GM18526 (cell line): ENCODE data around the gene VTI1A.

Experiments
- POLR2A ChIP-seq: IDR thresholded peaks from 3 replicates; pipeline ENCODE4 v1.6.1; 2011; ENCODE audit not compliant: insufficient read length; ENCODE audit errors: extremely low read depth

The VTI1A gene

GRCh38 chr10:112552593-112553110, 105.6 kb downstream of the VTI1A start:
- no peak for TF ChIP-seq POLR2A

- no peak for TF ChIP-seq POLR2A
Observed at GRCh38 chr10:112553315-112553714, 106.3 kb downstream of the VTI1A start.

DNA sequence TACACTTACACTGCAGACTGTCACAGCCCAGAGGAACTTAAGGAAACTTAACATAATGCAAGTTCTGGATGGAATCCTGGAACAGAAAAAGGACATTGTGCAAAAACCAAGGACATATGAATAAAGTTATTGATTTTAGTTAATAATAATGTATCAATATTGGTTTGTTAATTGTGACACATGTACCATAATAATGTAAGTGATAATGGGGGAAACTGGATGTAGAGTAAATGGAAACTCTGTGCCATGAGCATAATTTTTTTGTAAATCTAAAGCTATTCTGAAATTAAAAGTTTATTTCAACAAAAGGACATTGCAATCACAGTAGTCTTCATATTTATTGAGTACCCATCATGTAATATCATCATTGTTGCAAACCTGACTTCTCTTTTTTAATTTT, 107.2 kb downstream of the VTI1A start:
- no peak for TF ChIP-seq POLR2A

DNA sequence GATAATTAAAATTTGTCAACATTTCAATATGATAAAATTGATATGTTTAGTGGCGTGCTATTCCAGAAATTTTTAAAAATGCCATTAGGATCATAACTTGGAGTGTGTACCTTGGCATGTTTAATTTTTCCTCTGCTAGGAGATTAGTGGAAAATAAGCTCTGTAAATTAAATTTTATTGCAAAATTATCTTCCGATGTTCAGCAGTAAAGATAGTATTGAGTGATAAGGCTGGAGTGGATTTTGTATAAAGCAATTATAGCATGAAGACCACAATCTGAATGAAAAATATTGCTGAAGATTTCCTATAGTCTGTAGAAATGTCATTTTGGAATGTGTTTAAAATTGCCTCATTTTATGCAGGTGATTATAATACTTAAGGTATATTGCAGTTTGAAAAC, 110.2 kb downstream of the VTI1A start:
- TF ChIP-seq POLR2A, result no peak

- TF ChIP-seq POLR2A, result no peak
Observed at GRCh38 chr10:112558476-112559142, 111.6 kb downstream of the VTI1A start.

DNA sequence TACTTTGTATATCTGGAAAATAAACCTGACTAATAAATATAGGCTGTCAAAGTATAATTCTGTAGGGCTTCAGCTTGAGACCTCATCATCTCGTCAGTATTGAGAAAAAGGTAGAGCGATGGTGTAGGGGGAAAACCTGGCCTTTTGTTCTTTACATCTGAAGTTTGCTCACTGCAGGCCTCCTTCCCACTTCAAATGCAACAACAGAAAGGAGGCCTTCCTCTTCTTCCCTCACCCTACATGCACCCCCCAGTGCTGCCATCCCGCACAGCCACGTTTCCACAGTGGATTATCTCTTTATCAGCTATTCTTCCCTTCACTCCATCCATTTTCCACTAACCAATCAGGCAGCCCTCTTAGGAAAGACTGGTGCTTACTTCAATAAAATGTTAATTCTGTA, 112.3 kb downstream of the VTI1A start:
- TF ChIP-seq POLR2A, result no peak

DNA sequence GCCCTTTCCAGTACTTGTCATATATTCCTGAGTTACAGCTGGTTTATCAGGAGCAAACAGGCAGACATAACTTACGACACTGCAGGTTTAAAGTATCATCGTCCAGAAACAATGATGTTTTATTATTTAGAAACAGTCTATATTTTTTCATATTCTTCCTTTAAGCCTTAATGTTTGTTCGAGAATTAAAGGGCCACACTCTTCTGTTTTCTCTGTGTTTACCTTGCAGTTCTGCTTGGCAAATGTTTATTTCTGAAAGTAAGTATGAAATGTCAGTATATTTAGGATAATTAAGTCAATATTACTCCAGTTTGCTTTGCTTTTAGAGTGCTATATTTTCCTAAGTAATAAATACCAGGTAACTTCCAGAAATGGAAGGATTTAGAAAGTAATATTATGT, 115.1 kb downstream of the VTI1A start:
- TF ChIP-seq POLR2A, result no peak

DNA sequence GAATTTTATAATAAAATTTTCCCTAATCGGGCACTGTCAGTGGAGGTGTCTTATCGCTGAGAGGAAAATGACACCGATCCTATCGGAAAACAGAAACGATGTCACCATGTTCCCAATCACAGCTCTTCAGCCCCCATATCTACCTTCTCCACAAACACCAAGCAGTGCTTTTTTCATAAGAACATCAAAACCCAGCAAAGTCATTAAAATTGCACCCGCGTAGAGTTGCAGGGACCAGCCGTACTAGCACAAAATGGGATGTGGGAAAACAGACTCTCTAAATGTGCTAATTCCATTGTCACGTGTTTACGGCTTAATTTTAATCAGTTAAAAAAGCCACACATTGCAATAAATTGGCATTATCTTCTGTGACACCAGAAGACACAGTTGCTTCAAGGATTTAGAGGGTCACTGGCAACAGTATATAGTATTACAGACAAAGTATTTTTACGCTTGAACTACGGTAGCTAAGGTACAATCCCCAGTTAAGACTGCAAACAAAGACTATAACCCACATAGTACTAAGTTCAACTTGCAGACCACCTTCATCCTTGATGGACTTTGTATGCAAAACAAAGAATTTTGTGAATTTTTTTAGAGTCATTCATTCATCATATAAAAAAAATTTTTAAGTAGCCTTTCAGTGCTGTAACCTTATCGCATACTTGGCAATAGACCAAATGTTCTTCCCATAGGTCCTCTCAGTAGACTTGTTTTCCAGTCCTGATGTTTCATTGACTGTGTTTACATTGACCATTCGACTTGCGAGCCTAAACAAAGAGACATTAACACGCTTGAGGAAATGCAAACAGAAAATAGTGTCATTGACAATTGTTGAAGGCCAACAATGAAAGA, 116.0 kb downstream of the VTI1A start:
- no peak for TF ChIP-seq POLR2A

GRCh38 chr10:112564337-112564736, 117.3 kb downstream of the VTI1A start:
- no peak for TF ChIP-seq POLR2A

DNA sequence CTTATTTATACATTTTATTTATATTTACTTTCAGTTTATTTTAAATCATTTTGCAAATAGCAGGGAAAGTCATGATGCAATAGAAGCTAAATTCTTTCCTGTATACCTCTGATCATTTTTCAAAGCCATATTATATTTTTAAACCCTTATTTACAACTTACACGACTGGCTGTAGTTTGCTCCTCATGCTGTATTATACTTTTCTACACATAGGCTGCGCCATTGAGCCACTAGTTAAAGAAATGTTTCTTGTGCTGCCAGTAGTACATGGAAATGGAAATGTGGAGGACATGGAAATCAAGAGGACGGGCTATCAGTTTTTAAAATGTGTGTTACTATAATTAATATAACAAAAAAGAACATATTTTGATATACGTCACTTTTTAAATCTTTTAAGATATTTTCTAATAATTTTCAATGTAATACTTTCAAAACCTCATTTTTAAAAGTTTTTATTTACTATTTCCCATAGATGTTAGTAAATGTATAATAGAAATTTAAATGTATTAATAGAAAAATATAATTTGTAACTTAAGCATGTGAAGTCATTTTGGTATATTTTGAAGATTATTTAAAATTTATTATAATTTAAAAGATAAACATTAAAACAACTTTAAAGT, 118.5 kb downstream of the VTI1A start:
- no peak for TF ChIP-seq POLR2A

DNA sequence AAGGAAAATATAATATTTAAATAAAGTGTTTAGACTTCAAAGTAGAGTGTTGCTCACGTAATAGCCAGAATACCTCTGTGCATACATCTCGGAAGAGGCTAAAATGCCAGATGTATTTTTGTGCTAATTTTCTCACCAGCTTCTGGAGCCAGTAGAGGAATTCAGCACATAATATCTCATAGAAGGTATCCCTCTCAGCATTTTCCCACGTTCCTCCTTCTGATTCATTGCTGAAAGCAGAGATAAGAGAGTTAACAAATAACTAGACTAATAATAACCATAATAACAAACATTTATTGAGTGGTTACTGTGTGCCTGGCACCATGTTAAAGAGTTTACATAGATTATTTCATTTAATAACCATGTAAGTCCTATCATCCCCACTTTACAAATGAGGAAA, 123.6 kb downstream of the VTI1A start:
- TF ChIP-seq POLR2A, result no peak

- TF ChIP-seq POLR2A, result no peak
Observed at GRCh38 chr10:112579578-112579977, 132.6 kb downstream of the VTI1A start.

- no peak for TF ChIP-seq POLR2A
Observed at GRCh38 chr10:112580267-112580666, 133.3 kb downstream of the VTI1A start.

DNA sequence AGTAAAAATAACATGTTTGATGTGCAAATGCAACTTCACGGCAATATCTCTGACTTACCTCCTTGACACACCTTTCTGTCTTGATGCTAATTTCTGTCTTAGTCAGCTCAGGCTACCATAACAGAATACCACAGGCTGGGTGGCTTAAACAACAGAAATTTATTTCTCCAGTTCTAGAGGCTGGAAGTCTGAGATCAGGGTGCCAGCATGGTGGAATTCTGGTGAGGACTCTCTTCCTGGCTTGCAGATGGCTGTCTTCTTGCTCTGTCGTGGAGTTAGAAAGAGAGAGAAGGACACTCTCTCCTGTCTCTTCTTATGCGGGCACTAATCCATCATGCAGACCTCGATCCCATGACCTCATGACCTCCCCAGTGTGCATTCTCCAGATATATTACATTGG, 134.9 kb downstream of the VTI1A start:
- no peak for TF ChIP-seq POLR2A

DNA sequence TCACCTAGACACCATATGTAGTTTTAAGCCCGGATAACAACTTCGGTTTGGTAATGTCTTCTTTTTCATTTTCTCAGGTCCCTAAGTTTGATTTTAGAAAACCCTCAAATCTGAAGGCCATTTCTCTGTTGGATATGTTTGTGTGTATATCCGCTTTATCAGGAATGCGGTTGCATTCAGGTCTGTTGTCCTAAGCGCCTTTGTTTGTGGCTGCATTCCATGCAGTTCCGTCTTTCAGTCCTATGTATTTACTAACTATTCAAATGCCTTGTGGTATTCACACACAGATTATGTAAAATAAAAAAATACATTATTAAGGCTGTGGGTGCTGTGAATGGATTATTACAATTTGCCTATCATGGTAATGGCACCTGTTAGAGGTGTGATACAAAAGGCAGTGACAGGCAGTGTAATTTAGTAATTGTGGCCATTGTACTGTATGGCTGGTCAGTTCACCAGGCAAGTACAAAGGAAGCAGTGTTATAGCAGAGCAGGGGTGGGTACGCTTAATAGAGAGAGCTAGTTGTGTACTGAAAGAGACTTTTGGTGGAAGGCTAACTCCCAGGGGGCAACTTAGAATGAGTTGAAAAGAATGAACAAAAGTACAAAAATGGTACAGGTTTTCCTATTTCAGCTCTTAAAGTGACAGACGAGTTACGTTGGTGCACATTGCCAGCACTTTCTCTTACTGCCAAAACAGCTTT, 136.4 kb downstream of the VTI1A start:
- TF ChIP-seq POLR2A, result no peak
